ENCODE data around the gene USPL1.

USPL1 gene

GRCh38 chr13:30704596-30704995, 86.9 kb downstream of the USPL1 start:
- H3K4me1 Mint-ChIP-seq (ENCODE audit: low read depth) = peaks cover 11% of the 10 kb centered on the region
- H3K27me3 Mint-ChIP-seq (ENCODE audit: low read depth) = peaks cover 27% of the 10 kb centered on the region
- no peak overlapping the region for H3K27ac Mint-ChIP-seq
- no peak for DNase-seq (ENCODE audit: low spot score)
- no peaks in the 10 kb centered on the region for H3K9me3 Mint-ChIP-seq
- no peak overlapping the region for H3K4me3 Mint-ChIP-seq
- no peaks in the 10 kb centered on the region for H3K36me3 Mint-ChIP-seq (ENCODE audit: low read depth)

GRCh38 chr13:30705680-30706079, 88.0 kb downstream of the USPL1 start:
- H3K4me3 Mint-ChIP-seq = no peak overlapping the region
- H3K27ac Mint-ChIP-seq = no peak overlapping the region
- no peak for DNase-seq (ENCODE audit: low spot score)
- no peaks in the 10 kb centered on the region for H3K9me3 Mint-ChIP-seq
- peaks cover 22% of the 10 kb centered on the region for H3K27me3 Mint-ChIP-seq (ENCODE audit: low read depth)
- H3K4me1 Mint-ChIP-seq (ENCODE audit: low read depth) = peaks cover 7% of the 10 kb centered on the region
- no peaks in the 10 kb centered on the region for H3K36me3 Mint-ChIP-seq (ENCODE audit: low read depth)

DNA sequence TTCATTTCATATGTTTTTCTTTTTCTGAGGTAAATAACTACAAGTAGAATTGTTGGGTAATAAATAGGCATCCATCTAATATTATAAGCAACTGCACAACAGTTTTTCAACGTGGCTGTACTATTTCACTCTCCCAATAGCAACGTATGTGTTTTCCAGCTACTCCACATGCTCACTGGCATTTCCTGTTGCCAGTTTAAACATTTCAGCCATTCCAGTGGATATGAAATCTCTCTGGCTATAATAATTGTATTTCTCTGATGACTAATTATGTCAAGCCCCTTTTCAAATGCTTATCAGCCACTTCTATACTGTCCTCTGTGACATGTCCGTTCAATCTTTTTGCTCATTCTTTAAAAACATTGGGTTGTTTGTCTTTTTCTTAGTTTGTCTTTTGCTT, 90.8 kb downstream of the USPL1 start:
- Mint-ChIP-seq H3K4me3 (no peak overlapping the region), H3K9me3 (no peaks in the 10 kb centered on the region), H3K4me1 (ENCODE audit: low read depth) (peaks cover 17% of the 10 kb centered on the region), H3K27me3 (ENCODE audit: low read depth) (peaks cover 9% of the 10 kb centered on the region), H3K27ac (no peak overlapping the region), H3K36me3 (ENCODE audit: low read depth) (no peaks in the 10 kb centered on the region)
- no peak for DNase-seq (ENCODE audit: low spot score)

Measured in T-helper 2 cell treated with Interferon-gamma antibody and Interleukin-4, amounts not matched to agents 5 μg/mL and 100 μg/mL, for 36 hours (primary cell).